Esophagus (tissue), 2 donors: ENCODE measurements around the gene SMPD3. TPM values are rescaled to one million over a fixed set of nuclear protein-coding genes. Genes with fewer than 3 reads are reported as not detected.

Experiments used
- H3K27ac ChIP-seq, 2 donors: one replicate each; pipeline ENCODE4 v1.5.1; 2013; ENCODE audit warnings: low read depth in 2 of 2, mild to moderate bottlenecking in 2 of 2, inconsistent platforms in 1 of 2, low read length in 1 of 2, moderate library complexity in 1 of 2
- H3K27me3 ChIP-seq, 2 donors: one replicate each; pipeline ENCODE4 v1.6.1; 2013; ENCODE audit warnings: low read length in 2 of 2, control low read depth in 1 of 2, mild to moderate bottlenecking in 1 of 2; ENCODE audit not compliant: insufficient read depth in 2 of 2, control insufficient read depth in 1 of 2
- H3K36me3 ChIP-seq, 2 donors: one replicate each; pipeline ENCODE4 v1.6.1; 2013; ENCODE audit warnings: low read length in 1 of 2; ENCODE audit not compliant: control insufficient read depth in 2 of 2, insufficient read depth in 2 of 2
- H3K4me1 ChIP-seq, 2 donors: one replicate each; pipeline ENCODE4 v1.6.1; 2013; ENCODE audit warnings: low read length in 1 of 2; ENCODE audit not compliant: control insufficient read depth in 2 of 2, insufficient read depth in 2 of 2
- H3K4me3 ChIP-seq, 2 donors: one replicate each; pipeline ENCODE4 v1.5.1; 2013; ENCODE audit warnings: low read length in 2 of 2, mild to moderate bottlenecking in 2 of 2, low read depth in 1 of 2, moderate library complexity in 1 of 2
- H3K9me3 ChIP-seq, 2 donors: one replicate each; pipeline ENCODE4 v1.6.1; 2013; ENCODE audit warnings: mild to moderate bottlenecking in 2 of 2, low read depth in 1 of 2, low read length in 1 of 2, moderate library complexity in 1 of 2; ENCODE audit not compliant: control insufficient read depth in 2 of 2, insufficient read depth in 1 of 2
- WGBS, 2 donors: extraction: QIAGEN DNeasy Blood & Tissue Kit; methylation state at CpG; one replicate each; pipeline ENCODE4 v1.1.7; 2013; 5-methylcytosine and 5-hydroxymethylcytosine counted together
- polyA plus RNA-seq, 2 donors: library from polyadenylated mRNA; stranded (reverse); fragments of 200-250 nt; gene quantifications; one replicate each; pipeline ENCODE4 v1.2.3, GENCODE V29; 2013
- donor health status: healthy with polysubstance abuse.
- donor health status: Bipolar disorder and iron deficiency.

Gene SMPD3
- polyA plus RNA-seq, 2 donors: 0.41 to 4.0 TPM

GRCh38 chr16:68488554-68488953, 40.2 kb upstream of the SMPD3 start:
- Histone ChIP-seq H3K9me3 (no peaks in the 10 kb centered on the region), H3K36me3 (no peaks in the 10 kb centered on the region), H3K4me3 (no peak overlapping the region), H3K4me1 (peaks cover 5 to 35% of the 10 kb centered on the region in 2 donors), H3K27ac (no peak overlapping the region), H3K27me3 (no peaks in the 10 kb centered on the region)
- WGBS, 2 donors: 58 to 73% methylated on average over 2 of the region's 2 CpGs

GRCh38 chr16:68487669-68488068, 39.4 kb upstream of the SMPD3 start:
- Histone ChIP-seq H3K27me3 (no peaks in the 10 kb centered on the region), H3K27ac (peak overlapping the region in 1 of 2 donors; percentile 79), H3K36me3 (no peaks in the 10 kb centered on the region), H3K9me3 (no peaks in the 10 kb centered on the region), H3K4me1 (peaks cover 2 to 27% of the 10 kb centered on the region in 2 donors), H3K4me3 (no peak overlapping the region)
- 81 to 84% methylated on average over 6 of the region's 6 CpGs for WGBS, 2 donors

GRCh38 chr16:68487203-68487514, 38.9 kb upstream of the SMPD3 start:
- WGBS, 2 donors: 48 to 49% methylated on average over 4 of the region's 4 CpGs
- no peaks in the 10 kb centered on the region for H3K9me3 ChIP-seq
- no peak overlapping the region for H3K4me3 ChIP-seq
- no peaks in the 10 kb centered on the region for H3K36me3 ChIP-seq
- peaks cover 2 to 22% of the 10 kb centered on the region in 2 donors for H3K4me1 ChIP-seq
- peak overlapping the region; percentile 78 to 79 for H3K27ac ChIP-seq
- H3K27me3 ChIP-seq: no peaks in the 10 kb centered on the region

GRCh38 chr16:68486502-68487202, 38.3 kb upstream of the SMPD3 start:
- Histone ChIP-seq H3K27me3 (no peaks in the 10 kb centered on the region), H3K4me3 (no peak overlapping the region), H3K9me3 (no peaks in the 10 kb centered on the region), H3K27ac (peak overlapping the region in 1 of 2 donors; percentile 78), H3K36me3 (no peaks in the 10 kb centered on the region), H3K4me1 (peaks cover 2 to 18% of the 10 kb centered on the region in 2 donors)
- 35 to 40% methylated on average over 4 of the region's 4 CpGs for whole genome bisulfite sequencing, 2 donors

- Histone ChIP-seq H3K36me3 (no peaks in the 10 kb centered on the region), H3K27me3 (no peaks in the 10 kb centered on the region), H3K27ac (no peak overlapping the region), H3K4me3 (no peak overlapping the region), H3K4me1 (peaks cover 2 to 14% of the 10 kb centered on the region in 2 donors), H3K9me3 (no peaks in the 10 kb centered on the region)
- WGBS, 2 donors: 77 to 80% methylated on average over 5 of the region's 5 CpGs
Measured at GRCh38 chr16:68481636-68482035, 33.3 kb upstream of the SMPD3 start.

GRCh38 chr16:68480084-68480995, 32.0 kb upstream of the SMPD3 start:
- no peaks in the 10 kb centered on the region for H3K27me3 ChIP-seq
- peak overlapping the region in 1 of 2 donors; percentile 82 for H3K27ac ChIP-seq
- 85 to 91% methylated on average over 6 of the region's 6 CpGs for WGBS, 2 donors
- peaks cover 2 to 12% of the 10 kb centered on the region in 2 donors for H3K4me1 ChIP-seq
- H3K36me3 ChIP-seq: no peaks in the 10 kb centered on the region
- H3K4me3 ChIP-seq: no peak overlapping the region
- no peaks in the 10 kb centered on the region for H3K9me3 ChIP-seq

- Histone ChIP-seq H3K4me1 (peaks cover 2 to 12% of the 10 kb centered on the region in 2 donors), H3K27me3 (no peaks in the 10 kb centered on the region), H3K27ac (no peak overlapping the region), H3K36me3 (no peaks in the 10 kb centered on the region), H3K9me3 (no peaks in the 10 kb centered on the region), H3K4me3 (no peak overlapping the region)
- 66 to 69% methylated on average over 2 of the region's 2 CpGs for WGBS, 2 donors
Measured at GRCh38 chr16:68479271-68479670, 31.0 kb upstream of the SMPD3 start.

- Histone ChIP-seq H3K27ac (no peak overlapping the region), H3K9me3 (no peaks in the 10 kb centered on the region), H3K4me1 (peaks cover 2 to 14% of the 10 kb centered on the region in 2 donors), H3K4me3 (no peak overlapping the region), H3K27me3 (no peaks in the 10 kb centered on the region), H3K36me3 (no peaks in the 10 kb centered on the region)
- 47 to 50% methylated on average over 2 of the region's 2 CpGs for WGBS, 2 donors
Measured at GRCh38 chr16:68478526-68479250, 30.4 kb upstream of the SMPD3 start.

- Histone ChIP-seq H3K4me1 (peaks cover 2 to 13% of the 10 kb centered on the region in 2 donors), H3K27ac (peak overlapping the region; percentile 69 to 83), H3K27me3 (no peaks in the 10 kb centered on the region), H3K9me3 (no peaks in the 10 kb centered on the region), H3K4me3 (no peak overlapping the region), H3K36me3 (no peaks in the 10 kb centered on the region)
- 65% methylated on average over 4 of the region's 4 CpGs for WGBS, 2 donors
Measured at GRCh38 chr16:68475071-68475470, 26.8 kb upstream of the SMPD3 start.
